Measurements from ENCODE around the gene MGLL.
"Not testable (repeated sequence)": the region's sequence is repeated elsewhere in the genome, so short reads cannot be mapped to it uniquely, and the experiment has no call there.

MGLL gene

GRCh38 chr3:127718916-127719290, 103.4 kb downstream of the MGLL start:
- DNase-seq, result no peak

- DNase-seq, result no peak
Measured at GRCh38 chr3:127718245-127718915, 103.9 kb downstream of the MGLL start.

GRCh38 chr3:127717357-127718244, 104.7 kb downstream of the MGLL start:
- DNase-seq, result no peak

GRCh38 chr3:127716384-127716783, 105.9 kb downstream of the MGLL start:
- DNase-seq, result no peak

GRCh38 chr3:127715532-127715931, 106.8 kb downstream of the MGLL start:
- no peak for DNase-seq

GRCh38 chr3:127714866-127715265, 107.4 kb downstream of the MGLL start:
- no peak for DNase-seq

GRCh38 chr3:127714125-127714571, 108.2 kb downstream of the MGLL start:
- no peak for DNase-seq

GRCh38 chr3:127712881-127713771, 109.2 kb downstream of the MGLL start:
- no peak for DNase-seq

GRCh38 chr3:127712461-127712860, 109.9 kb downstream of the MGLL start:
- no peak for DNase-seq

GRCh38 chr3:127711896-127712295, 110.4 kb downstream of the MGLL start:
- DNase-seq, result no peak

GRCh38 chr3:127711021-127711695, 111.2 kb downstream of the MGLL start:
- no peak for DNase-seq

- no peak for DNase-seq
Measured at GRCh38 chr3:127710155-127710941, 112.0 kb downstream of the MGLL start.

GRCh38 chr3:127709320-127710060, 112.8 kb downstream of the MGLL start:
- no peak for DNase-seq

GRCh38 chr3:127708837-127709236, 113.5 kb downstream of the MGLL start:
- no peak for DNase-seq

- DNase-seq, result no peak
Measured at GRCh38 chr3:127707851-127708411, 114.4 kb downstream of the MGLL start.

- no peak for DNase-seq
Measured at GRCh38 chr3:127706785-127707351, 115.4 kb downstream of the MGLL start.

GRCh38 chr3:127706312-127706711, 116.0 kb downstream of the MGLL start:
- DNase-seq, result no peak

- not testable (repeated sequence) for DNase-seq
Measured at GRCh38 chr3:127704840-127705239, 117.5 kb downstream of the MGLL start.

- DNase-seq, result no peak
Measured at GRCh38 chr3:127702151-127702578, 120.2 kb downstream of the MGLL start.

GRCh38 chr3:127701280-127701911, 120.9 kb downstream of the MGLL start:
- DNase-seq, result no peak

All from stimulated activated CD4-positive, alpha-beta T cell treated with anti-CD3 and anti-CD28 coated beads, Interleukin-2, amount 100 ng/mL, for 48 hours (primary cell).